Activated naive CD8-positive, alpha-beta T cell treated with anti-CD3 and anti-CD28 coated beads, Interleukin-2, amount 10 ng/mL, durations not matched to agents 7 days and 5 days (primary cell): ENCODE data around the gene LIMK1. TPM values are rescaled to one million over a fixed set of nuclear protein-coding genes. Genes with fewer than 3 reads are reported as not detected.

Experiments
- ATAC-seq: fragments of 150-1000 bp; cut with Tn5 transposase; one replicate; pipeline ENCODE4 v1.10.0; 2021; ENCODE audit warnings: low read depth, moderate library complexity
- POLR2A ChIA-PET: fragments of 350-600 bp; sonication (Branson Sonifier 250); formaldehyde crosslinking; loops from one replicate; lab custom pipeline; 2021; ENCODE audit warnings: antibody characterized with exemption; lab: Charles Lee
- DNase-seq: peaks from one replicate; pipeline ENCODE4 v3.0.0; 2021
- H3K27ac Mint-ChIP-seq: one replicate; pipeline ENCODE4 v1.8.0; 2022; ENCODE audit warnings: mild to moderate bottlenecking, mixed read lengths
- H3K27me3 Mint-ChIP-seq: one replicate; pipeline ENCODE4 v1.8.0; 2022; ENCODE audit warnings: mild to moderate bottlenecking, moderate library complexity, mixed read lengths
- H3K36me3 Mint-ChIP-seq: one replicate; pipeline ENCODE4 v1.8.0; 2021; ENCODE audit warnings: mild to moderate bottlenecking, mixed read lengths
- H3K4me1 Mint-ChIP-seq: one replicate; pipeline ENCODE4 v1.8.0; 2021; ENCODE audit warnings: mixed read lengths
- H3K4me3 Mint-ChIP-seq: one replicate; pipeline ENCODE4 v1.8.0; 2022; ENCODE audit warnings: mild to moderate bottlenecking, moderate library complexity, mixed read lengths
- H3K9me3 Mint-ChIP-seq: one replicate; pipeline ENCODE4 v1.8.0; 2021; ENCODE audit warnings: mixed read lengths
- total RNA-seq, 2 experiments: library from RNA; stranded (reverse); gene quantifications; one replicate each; pipeline ENCODE4 v1.2.3, GENCODE V29; 2021

Gene LIMK1
- total RNA-seq, 2 experiments from 2014 or later = 33.3 to 36.2 TPM

- ATAC-seq = no peak
- POLR2A ChIA-PET = no interaction called here
- H3K4me3 Mint-ChIP-seq = no peak overlapping the region
These were observed 5.1 kb upstream of the LIMK1 start for GRCh38 chr7:74078461-74078860.

GRCh38 chr7:74082770-74083116, 861 bp upstream of the LIMK1 start:
- peak overlapping the region; percentile 56 for H3K4me3 Mint-ChIP-seq

More at GRCh38 chr7:74078461-74078860, 5.1 kb upstream of the LIMK1 start:
- peaks cover 2% of the 10 kb centered on the region for H3K4me1 Mint-ChIP-seq
- H3K9me3 Mint-ChIP-seq = no peaks in the 10 kb centered on the region
- no peak for DNase-seq
- H3K36me3 Mint-ChIP-seq = no peaks in the 10 kb centered on the region
- no peak overlapping the region for H3K27ac Mint-ChIP-seq
- H3K27me3 Mint-ChIP-seq = peaks cover 5% of the 10 kb centered on the region

GRCh38 chr7:74083928-74084721, 521 bp downstream of the LIMK1 start:
- no peaks in the 10 kb centered on the region for H3K9me3 Mint-ChIP-seq
- ATAC-seq = peak; percentile 75
- peak overlapping the region; percentile 83 for H3K4me3 Mint-ChIP-seq
- POLR2A ChIA-PET = interaction anchor here (0.6 to 4.5 kb wide), 6 partner anchors 9 to 93 kb away, joined by 3 to 49 read pairs (median 5); partner anchors contain the start of gene EIF4H
- H3K36me3 Mint-ChIP-seq = peaks cover 15% of the 10 kb centered on the region
- H3K4me1 Mint-ChIP-seq = peaks cover 11% of the 10 kb centered on the region
- DNase-seq = peak; percentile 54
- H3K27ac Mint-ChIP-seq = peak overlapping the region; percentile 82
- no peaks in the 10 kb centered on the region for H3K27me3 Mint-ChIP-seq

More at GRCh38 chr7:74082770-74083116, 861 bp upstream of the LIMK1 start:
- Mint-ChIP-seq H3K9me3 (no peaks in the 10 kb centered on the region), H3K27ac (no peak overlapping the region), H3K27me3 (peaks cover 2% of the 10 kb centered on the region), H3K4me1 (peaks cover 11% of the 10 kb centered on the region), H3K36me3 (peaks cover 10% of the 10 kb centered on the region)
- no peak for ATAC-seq
- POLR2A ChIA-PET = interaction anchor here (1.6 to 4.5 kb wide), 4 partner anchors 11 to 92 kb away, joined by 5 to 49 read pairs (median 16); partner anchors contain the start of gene EIF4H
- DNase-seq = no peak

- ATAC-seq (no peak), DNase-seq (no peak)
- Mint-ChIP-seq H3K4me1 (peaks cover 11% of the 10 kb centered on the region), H3K27me3 (no peaks in the 10 kb centered on the region), H3K9me3 (no peaks in the 10 kb centered on the region), H3K27ac (peak overlapping the region; percentile 82), H3K4me3 (peak overlapping the region; percentile 83), H3K36me3 (peaks cover 15% of the 10 kb centered on the region)
- POLR2A ChIA-PET = interaction anchor here (1.9 to 2.5 kb wide), 2 partner anchors 9 to 89 kb away, joined by 6 to 24 read pairs; partner anchors contain the start of gene EIF4H
These were observed 1.3 kb downstream of the LIMK1 start for GRCh38 chr7:74084722-74085578.

GRCh38 chr7:74087791-74088453, 4.3 kb downstream of the LIMK1 start:
- ATAC-seq = no peak
- Mint-ChIP-seq H3K27ac (no peak overlapping the region), H3K4me1 (peaks cover 22% of the 10 kb centered on the region), H3K4me3 (no peak overlapping the region), H3K36me3 (peaks cover 17% of the 10 kb centered on the region), H3K27me3 (no peaks in the 10 kb centered on the region), H3K9me3 (no peaks in the 10 kb centered on the region)
- POLR2A ChIA-PET = no interaction called here
- DNase-seq = no peak

- Mint-ChIP-seq H3K27me3 (no peaks in the 10 kb centered on the region), H3K27ac (peak overlapping the region; percentile 97), H3K36me3 (peaks cover 14% of the 10 kb centered on the region), H3K4me1 (peaks cover 22% of the 10 kb centered on the region), H3K4me3 (peak overlapping the region; percentile 40), H3K9me3 (no peaks in the 10 kb centered on the region)
- POLR2A ChIA-PET = interaction anchor here (0.9 to 4.0 kb wide), 4 partner anchors 10 to 84 kb away, joined by 3 to 49 read pairs (median 10); partner anchors contain the start of genes EIF4H and LIMK1
- DNase-seq (no peak), ATAC-seq (no peak)
These were observed 8.8 kb downstream of the LIMK1 start for GRCh38 chr7:74092321-74092963.

- POLR2A ChIA-PET = interaction anchor here (0.9 to 4.0 kb wide), 4 partner anchors 11 to 84 kb away, joined by 3 to 49 read pairs (median 10); partner anchors contain the start of genes EIF4H and LIMK1
- Mint-ChIP-seq H3K27me3 (no peaks in the 10 kb centered on the region), H3K4me3 (peak overlapping the region; percentile 91), H3K4me1 (peaks cover 22% of the 10 kb centered on the region), H3K36me3 (peaks cover 16% of the 10 kb centered on the region), H3K9me3 (peaks cover 3% of the 10 kb centered on the region), H3K27ac (peak overlapping the region; percentile 97)
- ATAC-seq = no peak
- peak; percentile 45 for DNase-seq
These were observed 9.4 kb downstream of the LIMK1 start for GRCh38 chr7:74092964-74093471.

- POLR2A ChIA-PET = interaction anchor here (0.5 to 4.0 kb wide), 6 partner anchors 8 to 563 kb away, joined by 3 to 49 read pairs (median 5); partner anchors contain the start of genes EIF4H and LIMK1
- ATAC-seq (peak; percentile 27), DNase-seq (peak; percentile 77)
- Mint-ChIP-seq H3K27ac (peak overlapping the region; percentile 97), H3K4me3 (peak overlapping the region; percentile 91), H3K36me3 (peaks cover 20% of the 10 kb centered on the region), H3K9me3 (peaks cover 3% of the 10 kb centered on the region), H3K27me3 (no peaks in the 10 kb centered on the region), H3K4me1 (peaks cover 22% of the 10 kb centered on the region)
These were observed 10.1 kb downstream of the LIMK1 start for GRCh38 chr7:74093671-74094223.

- peak; percentile 83 for ATAC-seq
- DNase-seq = peak; percentile 79
- peaks cover 17% of the 10 kb centered on the region for H3K36me3 Mint-ChIP-seq
These were observed 10.9 kb downstream of the LIMK1 start for GRCh38 chr7:74094224-74095101.

GRCh38 chr7:74095135-74095534, 11.5 kb downstream of the LIMK1 start:
- ATAC-seq (no peak), DNase-seq (peak; percentile 38)
- peak overlapping the region; percentile 91 for H3K4me3 Mint-ChIP-seq
- H3K27ac Mint-ChIP-seq = peak overlapping the region; percentile 97
- H3K27me3 Mint-ChIP-seq = no peaks in the 10 kb centered on the region
- H3K9me3 Mint-ChIP-seq = peaks cover 3% of the 10 kb centered on the region
- POLR2A ChIA-PET = interaction anchor here (0.6 to 4.0 kb wide), 3 partner anchors 9 to 37 kb away, joined by 6 to 49 read pairs (median 7); partner anchors contain the start of gene LIMK1
- H3K4me1 Mint-ChIP-seq = peaks cover 22% of the 10 kb centered on the region
- peaks cover 21% of the 10 kb centered on the region for H3K36me3 Mint-ChIP-seq

More at GRCh38 chr7:74094224-74095101, 10.9 kb downstream of the LIMK1 start:
- POLR2A ChIA-PET = interaction anchor here (0.5 to 4.0 kb wide), 5 partner anchors 9 to 562 kb away, joined by 3 to 49 read pairs (median 6); partner anchors contain the start of genes EIF4H and LIMK1
- peak overlapping the region; percentile 97 for H3K27ac Mint-ChIP-seq
- peaks cover 3% of the 10 kb centered on the region for H3K9me3 Mint-ChIP-seq
- H3K4me1 Mint-ChIP-seq = peaks cover 22% of the 10 kb centered on the region
- no peaks in the 10 kb centered on the region for H3K27me3 Mint-ChIP-seq
- peak overlapping the region; percentile 91 for H3K4me3 Mint-ChIP-seq
